ENCODE results near the gene OSCAR. TPM values are rescaled to one million over a fixed set of nuclear protein-coding genes. Genes with fewer than 3 reads are reported as not detected.

OSCAR gene
- total and polyA plus RNA-seq, 2 of the 13 experiments (the other 11 are each of a cell fraction or from before 2014, with no cell fraction given) = 1.9 TPM; not detected in 1

- TF ChIP-seq GFI1 (CRISPR knock-in tag; IDR thresholded peaks at IDR 0.05; ENCODE audit: borderline replicate concordance) (no peak), RAD51 (IDR thresholded peaks at IDR 0.05; ENCODE audit: borderline replicate concordance) (no peak), NCOA5 (CRISPR knock-in tag; IDR thresholded peaks at IDR 0.05) (no peak), TARDBP (CRISPR knock-in tag; IDR thresholded peaks at IDR 0.05) (peak; percentile 86; the same call in 1 of the 2 replicates), ZNF205 (CRISPR knock-in tag; IDR thresholded peaks at IDR 0.05) (0 out of 2 replicates have a peak, but pooled peaks have one; percentile 19), CEBPG (CRISPR knock-in tag; IDR thresholded peaks at IDR 0.05) (peak; percentile 9), ZNF556 (CRISPR knock-in tag; IDR thresholded peaks at IDR 0.05; ENCODE audit: borderline replicate concordance) (peak; percentile 96), ZNF430 (CRISPR knock-in tag; IDR thresholded peaks at IDR 0.05) (no peak), FOXO1 (CRISPR knock-in tag; IDR thresholded peaks at IDR 0.05) (peak; percentile 42; the same call in 1 of the 2 replicates), FOXA3 (CRISPR knock-in tag; IDR thresholded peaks at IDR 0.05) (no peak), MAFG (CRISPR knock-in tag; IDR thresholded peaks at IDR 0.05) (no peak), MTA1 (CRISPR knock-in tag; IDR thresholded peaks at IDR 0.05; ENCODE audit: borderline replicate concordance) (peak; percentile 55; the same call in 1 of the 2 replicates), ZNF703 (CRISPR knock-in tag; IDR thresholded peaks at IDR 0.05; ENCODE audit: borderline replicate concordance) (no peak; the same call in 1 of the 2 replicates), ZNF30 (CRISPR knock-in tag; IDR thresholded peaks at IDR 0.05) (no peak), CC2D1A (CRISPR knock-in tag; IDR thresholded peaks at IDR 0.05) (no peak), ZBTB49 (CRISPR knock-in tag; IDR thresholded peaks at IDR 0.05; ENCODE audit: borderline replicate concordance) (no peak), ZNF367 (CRISPR knock-in tag; IDR thresholded peaks at IDR 0.05; ENCODE audit: borderline replicate concordance) (no peak)
- TF ChIP-seq, protein P1, sequence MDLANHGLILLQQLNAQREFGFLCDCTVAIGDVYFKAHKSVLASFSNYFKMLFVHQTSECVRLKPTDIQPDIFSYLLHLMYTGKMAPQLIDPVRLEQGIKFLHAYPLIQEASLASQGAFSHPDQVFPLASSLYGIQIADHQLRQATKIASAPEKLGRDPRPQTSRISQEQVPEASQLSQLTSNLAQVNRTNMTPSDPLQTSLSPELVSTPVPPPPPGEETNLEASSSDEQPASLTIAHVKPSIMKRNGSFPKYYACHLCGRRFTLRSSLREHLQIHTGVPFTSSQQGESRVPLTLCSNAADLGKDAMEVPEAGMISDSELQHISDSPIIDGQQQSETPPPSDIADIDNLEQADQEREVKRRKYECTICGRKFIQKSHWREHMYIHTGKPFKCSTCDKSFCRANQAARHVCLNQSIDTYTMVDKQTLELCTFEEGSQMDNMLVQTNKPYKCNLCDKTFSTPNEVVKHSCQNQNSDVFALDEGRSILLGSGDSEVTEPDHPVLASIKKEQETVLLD (CRISPR knock-in tag; IDR thresholded peaks at IDR 0.05; ENCODE audit: low read depth) = peak; percentile 65; the same call in 1 of the 2 replicates
- TF ChIP-seq, protein P2, sequence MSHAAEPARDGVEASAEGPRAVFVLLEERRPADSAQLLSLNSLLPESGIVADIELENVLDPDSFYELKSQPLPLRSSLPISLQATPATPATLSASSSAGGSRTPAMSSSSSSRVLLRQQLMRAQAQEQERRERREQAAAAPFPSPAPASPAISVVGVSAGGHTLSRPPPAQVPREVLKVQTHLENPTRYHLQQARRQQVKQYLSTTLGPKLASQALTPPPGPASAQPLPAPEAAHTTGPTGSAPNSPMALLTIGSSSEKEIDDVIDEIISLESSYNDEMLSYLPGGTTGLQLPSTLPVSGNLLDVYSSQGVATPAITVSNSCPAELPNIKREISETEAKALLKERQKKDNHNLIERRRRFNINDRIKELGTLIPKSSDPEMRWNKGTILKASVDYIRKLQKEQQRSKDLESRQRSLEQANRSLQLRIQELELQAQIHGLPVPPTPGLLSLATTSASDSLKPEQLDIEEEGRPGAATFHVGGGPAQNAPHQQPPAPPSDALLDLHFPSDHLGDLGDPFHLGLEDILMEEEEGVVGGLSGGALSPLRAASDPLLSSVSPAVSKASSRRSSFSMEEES (CRISPR knock-in tag; IDR thresholded peaks at IDR 0.05) = no peak
- TF ChIP-seq, protein P3, sequence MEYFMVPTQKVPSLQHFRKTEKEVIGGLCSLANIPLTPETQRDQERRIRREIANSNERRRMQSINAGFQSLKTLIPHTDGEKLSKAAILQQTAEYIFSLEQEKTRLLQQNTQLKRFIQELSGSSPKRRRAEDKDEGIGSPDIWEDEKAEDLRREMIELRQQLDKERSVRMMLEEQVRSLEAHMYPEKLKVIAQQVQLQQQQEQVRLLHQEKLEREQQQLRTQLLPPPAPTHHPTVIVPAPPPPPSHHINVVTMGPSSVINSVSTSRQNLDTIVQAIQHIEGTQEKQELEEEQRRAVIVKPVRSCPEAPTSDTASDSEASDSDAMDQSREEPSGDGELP (IDR thresholded peaks at IDR 0.05; ENCODE audit: borderline replicate concordance, low read depth) = peak; percentile 17; the same call in 1 of the 2 replicates
- TF ChIP-seq, protein P4, sequence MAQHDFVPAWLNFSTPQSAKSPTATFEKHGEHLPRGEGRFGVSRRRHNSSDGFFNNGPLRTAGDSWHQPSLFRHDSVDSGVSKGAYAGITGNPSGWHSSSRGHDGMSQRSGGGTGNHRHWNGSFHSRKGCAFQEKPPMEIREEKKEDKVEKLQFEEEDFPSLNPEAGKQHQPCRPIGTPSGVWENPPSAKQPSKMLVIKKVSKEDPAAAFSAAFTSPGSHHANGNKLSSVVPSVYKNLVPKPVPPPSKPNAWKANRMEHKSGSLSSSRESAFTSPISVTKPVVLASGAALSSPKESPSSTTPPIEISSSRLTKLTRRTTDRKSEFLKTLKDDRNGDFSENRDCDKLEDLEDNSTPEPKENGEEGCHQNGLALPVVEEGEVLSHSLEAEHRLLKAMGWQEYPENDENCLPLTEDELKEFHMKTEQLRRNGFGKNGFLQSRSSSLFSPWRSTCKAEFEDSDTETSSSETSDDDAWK (CRISPR knock-in tag; IDR thresholded peaks at IDR 0.05) = no peak
These were observed 14.8 kb upstream of the OSCAR start, which contains the start of the genes PRPF31 and TFPT (continued) for GRCh38 chr19:54115109-54116063.
